H7 (cell line): ENCODE results near the gene PRIMA1. TPM values are rescaled to one million over a fixed set of nuclear protein-coding genes. Genes with fewer than 3 reads are reported as not detected.

ENCODE experiments used
- DNase-seq: peaks from one replicate; pipeline ENCODE4 v3.0.0; 2012
- H3K27me3 ChIP-seq: 2 replicates; pipeline ENCODE4 v1.6.0; 2011; ENCODE audit warnings: mild to moderate bottlenecking, low read length; ENCODE audit not compliant: control insufficient read depth, insufficient read depth
- H3K36me3 ChIP-seq: replicated peaks from 2 replicates; pipeline ENCODE4 v1.5.1; 2011; ENCODE audit warnings: low read length; ENCODE audit not compliant: control insufficient read depth, insufficient read depth
- H3K4me3 ChIP-seq: 2 replicates; pipeline ENCODE4 v1.5.1; 2011; ENCODE audit warnings: low read depth, mild to moderate bottlenecking, control low read depth, low read length, moderate library complexity; ENCODE audit not compliant: insufficient read depth
- total RNA-seq: library from RNA; depleted of rRNA; stranded (reverse); fragments of >200 nt; shearing (Covaris generic); gene quantifications from 2 replicates; pipeline ENCODE4 v1.2.3, GENCODE V29; 2014; rRNA removed

Gene PRIMA1
- total RNA-seq, 1 experiment from 2014 or later, result 1.4 TPM

DNA sequence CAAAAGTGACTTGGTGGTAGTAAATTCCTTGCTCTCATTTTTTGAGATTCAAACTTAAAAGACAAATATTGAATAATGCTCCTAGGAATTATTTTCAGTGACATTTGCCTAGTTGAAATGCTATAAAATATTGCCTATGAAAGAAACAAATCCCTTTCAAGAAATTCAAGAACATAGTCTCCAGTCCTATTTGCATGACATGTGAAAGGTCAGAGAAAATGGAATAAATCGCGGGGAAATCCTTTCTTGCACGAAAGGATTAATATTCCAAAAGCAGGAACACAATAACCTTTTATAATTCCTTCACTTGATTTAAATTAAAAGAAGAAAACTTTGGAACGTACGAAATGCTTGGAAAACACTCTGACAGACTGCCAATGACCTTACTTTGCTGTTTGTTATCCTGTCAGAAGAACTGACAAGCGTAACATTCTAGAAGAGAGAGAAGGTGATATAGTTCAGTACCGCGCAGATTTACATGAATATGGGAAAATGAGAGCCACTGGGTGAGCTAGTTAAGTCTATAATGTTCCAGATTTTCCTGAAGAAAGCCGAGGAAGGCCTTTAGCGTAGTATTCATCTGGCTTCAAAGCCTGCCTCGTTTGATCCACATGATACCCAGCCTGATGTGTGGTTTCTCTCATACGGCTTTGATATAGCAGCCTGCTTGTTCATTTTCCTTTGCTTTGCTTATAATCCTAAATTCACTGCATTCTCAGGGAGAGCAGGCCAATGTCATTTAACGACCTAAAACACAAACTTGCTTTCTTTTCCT is 103.0 kb downstream of the PRIMA1 start:
- no peaks in the 10 kb centered on the region for H3K36me3 ChIP-seq
- H3K4me3 ChIP-seq, result no peak overlapping the region
- H3K27me3 ChIP-seq, result no peaks in the 10 kb centered on the region
- no peak for DNase-seq

DNA sequence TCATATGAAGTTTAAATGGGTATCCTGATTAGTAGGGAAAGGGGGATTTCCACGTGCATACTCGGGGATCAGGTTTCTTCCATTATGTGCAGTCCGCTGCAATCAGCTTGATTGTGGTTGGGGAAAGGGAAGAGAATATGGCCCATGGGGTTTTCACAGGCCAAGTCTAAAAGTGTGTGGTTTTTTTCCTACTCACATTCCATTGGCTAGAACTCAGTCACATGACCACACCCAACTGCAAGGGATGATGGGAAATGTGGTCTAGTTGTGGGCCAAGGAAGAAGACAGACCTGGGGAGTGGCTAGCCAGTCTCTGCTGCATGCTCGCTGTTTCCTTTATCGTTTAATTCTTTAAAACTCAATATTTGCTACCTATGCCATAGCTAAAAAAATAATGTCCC is 105.1 kb downstream of the PRIMA1 start:
- no peaks in the 10 kb centered on the region for H3K36me3 ChIP-seq
- no peaks in the 10 kb centered on the region for H3K27me3 ChIP-seq
- H3K4me3 ChIP-seq, result no peak overlapping the region
- DNase-seq, result no peak

DNA sequence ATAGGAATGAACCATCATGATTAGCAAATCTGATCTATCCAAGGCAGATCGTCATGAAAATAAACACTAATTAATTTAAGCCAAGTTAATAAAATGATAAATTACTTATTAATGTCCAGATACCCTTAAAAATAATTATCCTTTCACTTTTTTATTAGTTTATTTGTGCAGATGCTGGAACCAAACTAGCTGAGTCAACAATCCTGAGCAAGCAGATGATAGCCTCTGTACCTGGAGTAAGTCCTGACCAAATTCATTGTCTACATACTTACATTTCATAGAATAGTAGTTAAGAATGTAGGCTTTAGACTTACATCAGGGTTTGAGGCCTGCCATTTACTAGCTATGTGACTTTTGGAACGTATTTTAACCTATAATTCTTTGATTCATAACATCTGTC is 105.8 kb downstream of the PRIMA1 start:
- Histone ChIP-seq H3K36me3 (no peaks in the 10 kb centered on the region), H3K27me3 (no peaks in the 10 kb centered on the region), H3K4me3 (no peak overlapping the region)
- no peak for DNase-seq

DNA sequence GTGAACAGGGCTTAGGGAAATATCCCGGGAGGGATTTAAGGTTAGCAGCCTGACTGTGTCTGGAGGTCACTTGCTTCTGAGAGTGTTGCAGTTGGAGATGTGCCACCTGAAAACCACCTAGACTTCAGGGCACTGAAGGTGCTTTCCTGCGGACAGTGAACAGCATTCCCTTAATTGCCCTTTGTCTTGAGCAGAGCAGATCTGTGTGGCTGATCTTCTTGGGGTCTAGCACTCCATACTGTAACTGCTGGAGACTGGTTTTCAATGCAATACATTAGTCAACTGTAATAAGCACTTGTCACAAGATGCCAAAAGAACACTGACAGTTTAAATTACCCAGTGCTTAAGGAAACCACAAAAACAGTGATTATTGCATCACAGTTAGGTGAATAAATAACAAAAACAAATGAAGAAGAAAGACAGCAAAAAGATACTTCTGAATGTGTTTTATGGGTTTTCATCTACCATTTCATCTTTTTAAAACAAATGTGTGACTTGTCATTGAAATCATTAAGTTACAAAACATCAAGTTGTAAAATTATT is 111.8 kb downstream of the PRIMA1 start:
- no peak for DNase-seq
- Histone ChIP-seq H3K27me3 (no peaks in the 10 kb centered on the region), H3K4me3 (no peak overlapping the region), H3K36me3 (peaks cover 2% of the 10 kb centered on the region; the same call in 1 of the 2 replicates)

DNA sequence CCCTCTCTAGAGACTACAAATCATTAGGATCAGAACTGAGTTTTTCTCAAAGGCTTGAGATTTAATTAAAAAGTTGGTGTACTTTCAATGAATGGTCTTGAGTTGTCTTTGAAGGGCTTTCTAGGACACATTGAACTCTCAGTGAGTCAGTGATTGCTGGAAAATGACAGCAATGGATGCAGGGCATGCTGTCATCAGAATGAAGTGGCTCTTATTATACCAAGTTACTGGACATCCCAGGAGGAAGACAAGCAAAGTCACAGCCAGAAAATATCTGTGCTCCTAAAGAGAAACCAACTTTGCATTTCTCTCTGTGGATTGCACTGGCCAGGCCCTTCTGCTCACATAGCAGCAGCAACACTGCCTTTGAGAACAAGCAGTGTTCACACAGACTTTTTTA is 112.6 kb downstream of the PRIMA1 start:
- Histone ChIP-seq H3K27me3 (no peaks in the 10 kb centered on the region), H3K4me3 (no peak overlapping the region), H3K36me3 (peaks cover 2% of the 10 kb centered on the region; the same call in 1 of the 2 replicates)
- DNase-seq, result no peak

DNA sequence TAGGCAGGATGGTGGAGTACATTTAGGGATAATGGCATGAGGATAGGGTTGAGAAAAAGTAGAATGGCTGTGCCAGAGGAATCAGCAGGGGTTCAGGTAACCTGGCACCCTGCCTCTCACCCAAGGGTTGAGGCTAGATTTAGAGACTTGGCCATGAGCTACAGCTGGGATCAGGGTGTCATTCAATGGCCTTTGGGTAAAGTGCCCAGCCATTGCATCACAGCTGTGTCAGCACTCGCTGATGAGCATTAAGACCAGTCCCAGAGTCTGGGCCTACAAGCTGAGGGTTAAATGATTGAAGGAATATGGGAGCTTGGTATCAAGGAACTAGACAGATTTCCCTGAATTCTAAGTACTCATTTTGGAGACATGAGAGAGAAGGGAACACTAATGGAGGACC is 113.9 kb downstream of the PRIMA1 start:
- DNase-seq, result no peak
- no peaks in the 10 kb centered on the region for H3K27me3 ChIP-seq
- no peak overlapping the region for H3K4me3 ChIP-seq
- H3K36me3 ChIP-seq, result peaks cover 2% of the 10 kb centered on the region; the same call in 1 of the 2 replicates

DNA sequence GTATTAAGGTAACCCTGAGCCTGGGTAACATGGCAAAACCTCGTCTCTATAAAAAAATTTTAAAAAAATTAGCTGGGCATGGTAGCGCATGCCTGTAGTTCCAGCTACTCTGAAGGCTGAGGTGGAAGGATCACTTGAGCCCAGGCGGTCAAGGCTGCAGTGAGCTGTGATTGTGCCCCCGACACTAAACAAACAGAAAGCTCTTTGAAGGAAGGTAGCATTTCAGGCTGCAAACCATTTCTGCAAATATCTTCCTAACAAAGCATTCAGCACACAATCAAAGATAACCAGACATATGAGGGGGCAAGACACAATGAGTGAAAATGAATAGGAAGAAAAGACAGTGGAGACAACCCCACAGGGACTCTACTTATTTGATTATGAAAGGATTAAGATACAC is 118.7 kb downstream of the PRIMA1 start:
- no peaks in the 10 kb centered on the region for H3K27me3 ChIP-seq
- H3K4me3 ChIP-seq, result no peak overlapping the region
- DNase-seq, result no peak
- peaks cover 2% of the 10 kb centered on the region; the same call in 1 of the 2 replicates for H3K36me3 ChIP-seq

Other genes starting within 250 kb of the PRIMA1 start
- not detected in 2 replicates for gene FAM181A, start 138.9 kb upstream of the PRIMA1 start, total RNA-seq
- gene ASB2, start 188.1 kb upstream of the PRIMA1 start, total RNA-seq, result 0.21 TPM in 1 of 2 replicates, not detected in the other
- gene CCDC197, start 208.8 kb upstream of the PRIMA1 start, total RNA-seq, result not detected in 2 replicates
- 3.0 and 4.4 TPM in 2 replicates for gene OTUB2, start 237.9 kb upstream of the PRIMA1 start, total RNA-seq